ENCODE data around the gene GSTK1.

The GSTK1 gene

GRCh38 chr7:143248761-143249354 lies 14.4 kb upstream of the GSTK1 start:
- Histone ChIP-seq H3K4me3 (ENCODE audit: low read length) (no peak overlapping the region), H3K79me2 (ENCODE audit: control insufficient read depth, low read length) (no peaks in the 10 kb centered on the region), H3K4me2 (ENCODE audit: low read length) (no peak overlapping the region), H4K20me1 (ENCODE audit: control insufficient read depth, insufficient read depth, low read depth, low read length) (no peaks in the 10 kb centered on the region), H3K36me3 (ENCODE audit: control insufficient read depth, low read length) (no peaks in the 10 kb centered on the region), H3K27ac (ENCODE audit: low read depth, low read length) (no peak overlapping the region), H3K9me2 (replicated peaks; ENCODE audit: control insufficient read depth, low read length) (no peaks in the 10 kb centered on the region), H3K9me3 (ENCODE audit: control insufficient read depth, insufficient read depth, low read length) (peaks cover 12% of the 10 kb centered on the region), H3F3A (ENCODE audit: control insufficient read depth, insufficient read depth) (peaks cover 4% of the 10 kb centered on the region; the same call in 1 of the 2 replicates), H3K27me3 (ENCODE audit: control insufficient read depth, low read length) (no peaks in the 10 kb centered on the region), H3K4me1 (ENCODE audit: control insufficient read depth, low read length) (peaks cover 69% of the 10 kb centered on the region)
- TF ChIP-seq, protein P1, sequence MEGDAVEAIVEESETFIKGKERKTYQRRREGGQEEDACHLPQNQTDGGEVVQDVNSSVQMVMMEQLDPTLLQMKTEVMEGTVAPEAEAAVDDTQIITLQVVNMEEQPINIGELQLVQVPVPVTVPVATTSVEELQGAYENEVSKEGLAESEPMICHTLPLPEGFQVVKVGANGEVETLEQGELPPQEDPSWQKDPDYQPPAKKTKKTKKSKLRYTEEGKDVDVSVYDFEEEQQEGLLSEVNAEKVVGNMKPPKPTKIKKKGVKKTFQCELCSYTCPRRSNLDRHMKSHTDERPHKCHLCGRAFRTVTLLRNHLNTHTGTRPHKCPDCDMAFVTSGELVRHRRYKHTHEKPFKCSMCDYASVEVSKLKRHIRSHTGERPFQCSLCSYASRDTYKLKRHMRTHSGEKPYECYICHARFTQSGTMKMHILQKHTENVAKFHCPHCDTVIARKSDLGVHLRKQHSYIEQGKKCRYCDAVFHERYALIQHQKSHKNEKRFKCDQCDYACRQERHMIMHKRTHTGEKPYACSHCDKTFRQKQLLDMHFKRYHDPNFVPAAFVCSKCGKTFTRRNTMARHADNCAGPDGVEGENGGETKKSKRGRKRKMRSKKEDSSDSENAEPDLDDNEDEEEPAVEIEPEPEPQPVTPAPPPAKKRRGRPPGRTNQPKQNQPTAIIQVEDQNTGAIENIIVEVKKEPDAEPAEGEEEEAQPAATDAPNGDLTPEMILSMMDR (IDR thresholded peaks at IDR 0.05; ENCODE audit: low read depth, low read length, poor library complexity, severe bottlenecking), result no peak
- no peak for TF ChIP-seq EZH2phosphoT487 (IDR thresholded peaks at IDR 0.05; ENCODE audit: borderline replicate concordance, low read length)

DNA sequence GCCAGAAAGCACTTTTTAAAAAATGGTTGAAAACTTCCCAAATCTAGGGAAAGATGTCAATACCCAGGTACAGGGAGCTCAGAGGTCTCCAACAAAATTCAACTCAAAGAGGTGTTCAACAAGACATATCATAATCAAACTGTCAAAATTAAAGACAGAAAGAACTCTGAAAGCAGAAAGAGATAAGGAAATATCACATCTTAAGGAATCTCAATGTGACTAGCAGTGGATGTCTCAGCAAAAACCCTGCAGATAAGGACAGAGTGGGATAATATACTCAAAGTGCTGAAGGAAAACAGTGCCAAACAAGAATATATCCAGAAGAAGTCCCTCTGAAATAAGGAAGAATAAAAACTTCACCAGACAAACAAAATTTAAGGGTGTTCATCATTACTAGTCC lies 13.0 kb upstream of the GSTK1 start:
- peaks cover 72% of the 10 kb centered on the region for H3K4me1 ChIP-seq (ENCODE audit: control insufficient read depth, low read length)
- H3K9me2 ChIP-seq (replicated peaks; ENCODE audit: control insufficient read depth, low read length), result no peaks in the 10 kb centered on the region
- peak overlapping the region; percentile 18; the same call in 1 of the 2 replicates for H3K4me3 ChIP-seq (ENCODE audit: low read length)
- H3K27me3 ChIP-seq (ENCODE audit: control insufficient read depth, low read length), result no peaks in the 10 kb centered on the region
- no peaks in the 10 kb centered on the region for H3K36me3 ChIP-seq (ENCODE audit: control insufficient read depth, low read length)
- H3K4me2 ChIP-seq (ENCODE audit: low read length), result peak overlapping the region; percentile 44
- peaks cover 12% of the 10 kb centered on the region for H3K9me3 ChIP-seq (ENCODE audit: control insufficient read depth, insufficient read depth, low read length)
- no peaks in the 10 kb centered on the region for H4K20me1 ChIP-seq (ENCODE audit: control insufficient read depth, insufficient read depth, low read depth, low read length)
- peak overlapping the region; percentile 51 for H3K27ac ChIP-seq (ENCODE audit: low read depth, low read length)
- H3K79me2 ChIP-seq (ENCODE audit: control insufficient read depth, low read length), result no peaks in the 10 kb centered on the region
- peaks cover 6% of the 10 kb centered on the region; the same call in 1 of the 2 replicates for H3F3A ChIP-seq (ENCODE audit: control insufficient read depth, insufficient read depth)
- no peak for TF ChIP-seq EZH2phosphoT487 (IDR thresholded peaks at IDR 0.05; ENCODE audit: borderline replicate concordance, low read length)
- TF ChIP-seq, protein P1 (IDR thresholded peaks at IDR 0.05; ENCODE audit: low read depth, low read length, poor library complexity, severe bottlenecking), result no peak

DNA sequence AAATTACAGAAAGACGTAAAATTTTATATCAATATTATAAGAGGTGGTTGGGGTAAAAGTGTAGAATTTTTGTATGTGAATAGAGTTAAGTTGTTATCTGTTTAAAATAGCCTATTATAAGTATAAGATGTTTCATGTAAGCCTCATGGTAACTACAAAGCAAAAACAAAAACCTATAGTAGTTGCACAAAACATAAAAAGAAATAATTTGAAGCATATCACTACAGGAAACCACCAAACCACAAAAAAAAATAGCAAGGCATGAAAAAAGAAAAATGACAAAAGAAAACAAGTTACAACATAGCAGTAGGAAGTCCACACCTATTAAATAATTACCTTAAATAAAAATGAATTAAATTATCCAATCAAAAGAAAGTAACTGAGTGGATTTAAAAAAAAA lies 12.4 kb upstream of the GSTK1 start:
- H3K27me3 ChIP-seq (ENCODE audit: control insufficient read depth, low read length), result no peaks in the 10 kb centered on the region
- no peaks in the 10 kb centered on the region for H3K9me2 ChIP-seq (replicated peaks; ENCODE audit: control insufficient read depth, low read length)
- peak overlapping the region; percentile 18 for H3K4me3 ChIP-seq (ENCODE audit: low read length)
- H3K27ac ChIP-seq (ENCODE audit: low read depth, low read length), result peak overlapping the region; percentile 51
- no peaks in the 10 kb centered on the region for H4K20me1 ChIP-seq (ENCODE audit: control insufficient read depth, insufficient read depth, low read depth, low read length)
- TF ChIP-seq EZH2phosphoT487 (IDR thresholded peaks at IDR 0.05; ENCODE audit: borderline replicate concordance, low read length), result no peak
- TF ChIP-seq, protein P1 (IDR thresholded peaks at IDR 0.05; ENCODE audit: low read depth, low read length, poor library complexity, severe bottlenecking), result no peak
- peaks cover 72% of the 10 kb centered on the region for H3K4me1 ChIP-seq (ENCODE audit: control insufficient read depth, low read length)
- H3K79me2 ChIP-seq (ENCODE audit: control insufficient read depth, low read length), result no peaks in the 10 kb centered on the region
- peaks cover 12% of the 10 kb centered on the region for H3K9me3 ChIP-seq (ENCODE audit: control insufficient read depth, insufficient read depth, low read length)
- peak overlapping the region; percentile 44 for H3K4me2 ChIP-seq (ENCODE audit: low read length)
- H3F3A ChIP-seq (ENCODE audit: control insufficient read depth, insufficient read depth), result peaks cover 11% of the 10 kb centered on the region
- no peaks in the 10 kb centered on the region for H3K36me3 ChIP-seq (ENCODE audit: control insufficient read depth, low read length)
